SK-N-SH (cell line): Measurements from ENCODE around the gene CREB3L1.

ENCODE experiments used
- EZH2phosphoT487 ChIP-seq: fragments of 200-600 bp; sonication (generic); IDR thresholded peaks from 2 replicates; pipeline ENCODE4 v1.6.1; 2017; ENCODE audit warnings: low read depth, mixed run types, mild to moderate bottlenecking, antibody characterized with exemption, moderate library complexity, borderline replicate concordance
- JUND ChIP-seq: IDR thresholded peaks from 2 replicates; pipeline ENCODE4 v1.4.0; 2012
- NRF1 ChIP-seq: IDR thresholded peaks from 2 replicates; pipeline ENCODE4 v1.6.1; 2012; ENCODE audit warnings: low read depth, mild to moderate bottlenecking, low read length
- RAD21 ChIP-seq: IDR thresholded peaks from 2 replicates; pipeline ENCODE4 v1.6.1; 2012; ENCODE audit warnings: mild to moderate bottlenecking, low read length
- RXRA ChIP-seq: IDR thresholded peaks from 2 replicates; pipeline ENCODE4 v1.4.0; 2012; ENCODE audit warnings: low read depth, mild to moderate bottlenecking, borderline replicate concordance
- SIN3A ChIP-seq: IDR thresholded peaks from 2 replicates; pipeline ENCODE4 v1.6.1; 2012; ENCODE audit warnings: low read depth, mild to moderate bottlenecking, low read length, moderate library complexity, borderline replicate concordance
- TF ChIP-seq, protein P1 (sequence below): fragments of 200-600 bp; sonication (generic); IDR thresholded peaks from 2 replicates; pipeline ENCODE4 v1.6.1; 2017; ENCODE audit warnings: antibody characterized with exemption, mild to moderate bottlenecking, moderate library complexity

GRCh38 chr11:46307369-46307768, 29.9 kb downstream of the CREB3L1 start:
- no peak for TF ChIP-seq NRF1
- no peak for TF ChIP-seq RAD21
- TF ChIP-seq, protein P1, sequence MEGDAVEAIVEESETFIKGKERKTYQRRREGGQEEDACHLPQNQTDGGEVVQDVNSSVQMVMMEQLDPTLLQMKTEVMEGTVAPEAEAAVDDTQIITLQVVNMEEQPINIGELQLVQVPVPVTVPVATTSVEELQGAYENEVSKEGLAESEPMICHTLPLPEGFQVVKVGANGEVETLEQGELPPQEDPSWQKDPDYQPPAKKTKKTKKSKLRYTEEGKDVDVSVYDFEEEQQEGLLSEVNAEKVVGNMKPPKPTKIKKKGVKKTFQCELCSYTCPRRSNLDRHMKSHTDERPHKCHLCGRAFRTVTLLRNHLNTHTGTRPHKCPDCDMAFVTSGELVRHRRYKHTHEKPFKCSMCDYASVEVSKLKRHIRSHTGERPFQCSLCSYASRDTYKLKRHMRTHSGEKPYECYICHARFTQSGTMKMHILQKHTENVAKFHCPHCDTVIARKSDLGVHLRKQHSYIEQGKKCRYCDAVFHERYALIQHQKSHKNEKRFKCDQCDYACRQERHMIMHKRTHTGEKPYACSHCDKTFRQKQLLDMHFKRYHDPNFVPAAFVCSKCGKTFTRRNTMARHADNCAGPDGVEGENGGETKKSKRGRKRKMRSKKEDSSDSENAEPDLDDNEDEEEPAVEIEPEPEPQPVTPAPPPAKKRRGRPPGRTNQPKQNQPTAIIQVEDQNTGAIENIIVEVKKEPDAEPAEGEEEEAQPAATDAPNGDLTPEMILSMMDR = no peak
- no peak for TF ChIP-seq RXRA
- no peak for TF ChIP-seq SIN3A
- no peak for TF ChIP-seq JUND
- TF ChIP-seq EZH2phosphoT487 = no peak
